IMR-90 (cell line): ENCODE measurements around the gene SPTB. TPM values are rescaled to one million over a fixed set of nuclear protein-coding genes. Genes with fewer than 3 reads are reported as not detected.

ENCODE experiments used
- ATAC-seq: fragments of 200-7000 bp; cut with Tn5 transposase; 2 replicates; pipeline ENCODE4 v1.9.1; 2020; ENCODE audit warnings: low read depth, mild to moderate bottlenecking, moderate library complexity
- BruUV-seq: library from RNA; stranded (reverse); fragments of 400-500 nt; replicated peaks from 2 replicates; lab custom pipeline; 2021; lab: Mats Ljungman, UMichigan
- CTCF ChIA-PET: fragments of 300-600 bp; formaldehyde crosslinking; extraction: SDS; loops from one replicate; lab custom pipeline; 2021; ENCODE audit warnings: antibody characterized with exemption; lab: Yijun Ruan, JAX
- POLR2A ChIA-PET: fragments of 300-600 bp; sonication (Branson Sonifier 250); formaldehyde crosslinking; loops from one replicate; lab custom pipeline; 2022; ENCODE audit warnings: antibody characterized with exemption; ENCODE audit not compliant: unreplicated experiment; lab: Charles Lee
- DNase-seq: peaks from one replicate; pipeline ENCODE4 v3.0.0; 2013
- H2AFZ ChIP-seq: replicated peaks from 2 replicates; pipeline ENCODE3; 2013; ENCODE audit warnings: low read length, mild to moderate bottlenecking; ENCODE audit not compliant: poor library complexity
- H2AK5ac ChIP-seq: 2 replicates; pipeline ENCODE4 v1.6.1; 2013; ENCODE audit warnings: low read depth, low read length, inconsistent platforms
- H2AK9ac ChIP-seq: replicated peaks from 2 replicates; pipeline ENCODE3; 2013; ENCODE audit warnings: mild to moderate bottlenecking, low read depth, low read length, moderate library complexity; ENCODE audit not compliant: poor library complexity
- H2BK120ac ChIP-seq: 2 replicates; pipeline ENCODE4 v1.6.1; 2013; ENCODE audit warnings: low read depth, low read length, inconsistent platforms
- H2BK15ac ChIP-seq: 3 replicates; pipeline ENCODE4 v1.6.1; 2013; ENCODE audit warnings: low read depth, low read length, inconsistent platforms
- H2BK20ac ChIP-seq: 2 replicates; pipeline ENCODE4 v1.6.1; 2013; ENCODE audit warnings: low read depth, mild to moderate bottlenecking, inconsistent platforms, low read length, moderate library complexity
- H2BK5ac ChIP-seq: 2 replicates; pipeline ENCODE4 v1.6.1; 2013; ENCODE audit warnings: mild to moderate bottlenecking, low read depth, low read length, inconsistent platforms; ENCODE audit not compliant: poor library complexity, severe bottlenecking
- H3K14ac ChIP-seq: replicated peaks from 2 replicates; pipeline ENCODE4 v1.6.1; 2013; ENCODE audit warnings: low read depth, low read length, inconsistent platforms
- H3K18ac ChIP-seq: 2 replicates; pipeline ENCODE4 v1.6.1; 2013; ENCODE audit warnings: low read depth, low read length, control low read depth
- H3K23ac ChIP-seq: 2 replicates; pipeline ENCODE4 v1.6.1; 2013; ENCODE audit warnings: low read depth, low read length, inconsistent platforms
- H3K27ac ChIP-seq: 2 replicates; pipeline ENCODE4 v1.5.1; 2013; ENCODE audit warnings: mild to moderate bottlenecking, control low read depth, low read length; ENCODE audit not compliant: insufficient read depth
- H3K27me3 ChIP-seq: 2 replicates; pipeline ENCODE4 v1.6.1; 2013; ENCODE audit warnings: low read length; ENCODE audit not compliant: control insufficient read depth, insufficient read depth
- H3K36me3 ChIP-seq: 2 replicates; pipeline ENCODE4 v1.6.1; 2013; ENCODE audit warnings: low read length, mixed read lengths; ENCODE audit not compliant: control insufficient read depth, insufficient read depth
- H3K4ac ChIP-seq: 2 replicates; pipeline ENCODE4 v1.6.1; 2013; ENCODE audit warnings: low read depth, low read length, inconsistent platforms
- H3K4me1 ChIP-seq: 2 replicates; pipeline ENCODE4 v1.6.1; 2013; ENCODE audit warnings: low read length, mixed read lengths; ENCODE audit not compliant: control insufficient read depth, insufficient read depth
- H3K4me2 ChIP-seq: 2 replicates; pipeline ENCODE4 v1.6.1; 2013; ENCODE audit warnings: low read depth, mild to moderate bottlenecking, control low read depth, low read length, moderate library complexity
- H3K4me3 ChIP-seq: 2 replicates; pipeline ENCODE4 v1.5.1; 2013; ENCODE audit warnings: low read depth, mild to moderate bottlenecking, control low read depth, low read length, moderate library complexity; ENCODE audit not compliant: insufficient read depth
- H3K56ac ChIP-seq: 2 replicates; pipeline ENCODE4 v1.6.1; 2013; ENCODE audit warnings: low read length, inconsistent platforms; ENCODE audit not compliant: insufficient read depth; ENCODE audit errors: extremely low read depth
- H3K79me1 ChIP-seq, 2 experiments: 2 replicates each; pipeline ENCODE4 v1.6.1; 2013; ENCODE audit warnings: low read length in 2 of 2, inconsistent platforms in 1 of 2, low read depth in 1 of 2
- H3K9ac ChIP-seq: 2 replicates; pipeline ENCODE4 v1.6.1; 2013; ENCODE audit warnings: low read depth, low read length, control low read depth
- H3K9me1 ChIP-seq: 2 replicates; pipeline ENCODE4 v1.6.1; 2013; ENCODE audit warnings: low read length, inconsistent platforms; ENCODE audit not compliant: insufficient read depth
- H3K9me3 ChIP-seq: 2 replicates; pipeline ENCODE4 v1.6.1; 2013; ENCODE audit warnings: low read length; ENCODE audit not compliant: control insufficient read depth, insufficient read depth
- H4K20me1 ChIP-seq: 2 replicates; pipeline ENCODE4 v1.6.1; 2013; ENCODE audit warnings: low read length, inconsistent platforms; ENCODE audit not compliant: insufficient read depth
- H4K5ac ChIP-seq: 2 replicates; pipeline ENCODE4 v1.6.1; 2013; ENCODE audit warnings: mild to moderate bottlenecking, low read depth, low read length, control low read depth
- H4K8ac ChIP-seq, 2 experiments: 2 replicates each; pipeline ENCODE4 v1.6.1; 2013; ENCODE audit warnings: low read depth in 2 of 2, low read length in 2 of 2, control low read depth in 1 of 2, inconsistent platforms in 1 of 2
- H4K91ac ChIP-seq: 2 replicates; pipeline ENCODE4 v1.6.1; 2013; ENCODE audit warnings: low read depth, low read length, inconsistent platforms; ENCODE audit not compliant: insufficient read depth
- CEBPB ChIP-seq: IDR thresholded peaks from 2 replicates; pipeline ENCODE4 v1.6.1; 2012; ENCODE audit warnings: low read depth, low read length, improper control_type of control experiment
- ELK1 ChIP-seq: fragments of 150-350 bp; IDR thresholded peaks from 2 replicates; pipeline ENCODE4 v1.6.1; 2016; ENCODE audit warnings: low read depth, mild to moderate bottlenecking, low read length, moderate library complexity, borderline replicate concordance
- MAFK ChIP-seq: IDR thresholded peaks from 2 replicates; pipeline ENCODE4 v1.6.1; 2012; ENCODE audit warnings: low read depth, low read length, improper control_type of control experiment
- MXI1 ChIP-seq: IDR thresholded peaks from 2 replicates; pipeline ENCODE4 v1.6.1; 2012; ENCODE audit warnings: low read depth, mild to moderate bottlenecking, low read length, moderate library complexity, borderline replicate concordance
- POLR2A ChIP-seq: IDR thresholded peaks from 2 replicates; pipeline ENCODE4 v1.6.1; 2012; ENCODE audit warnings: mild to moderate bottlenecking, low read depth, low read length
- RCOR1 ChIP-seq: IDR thresholded peaks from 2 replicates; pipeline ENCODE4 v1.6.1; 2012; ENCODE audit warnings: mild to moderate bottlenecking, low read length, improper control_type of control experiment; ENCODE audit not compliant: insufficient replicate concordance
- SMC3 ChIP-seq: fragments of 150-350 bp; IDR thresholded peaks from 2 replicates; pipeline ENCODE4 v1.6.1; 2016; ENCODE audit warnings: low read depth, mild to moderate bottlenecking, antibody characterized with exemption, low read length, moderate library complexity
- USF2 ChIP-seq: fragments of 150-350 bp; IDR thresholded peaks from 2 replicates; pipeline ENCODE4 v1.6.1; 2017; ENCODE audit warnings: mild to moderate bottlenecking, antibody characterized with exemption, low read length, low read depth
- WGBS, 2 experiments: methylation state at CpG; one replicate each; pipeline versions ENCODE4 v1.1.5 to v1.1.7; 2013; ENCODE audit warnings: missing lambda C conversion rate in 2 of 2; ENCODE audit not compliant: insufficient read length in 1 of 2; ENCODE audit errors: extremely low coverage in 2 of 2; 5-methylcytosine and 5-hydroxymethylcytosine counted together
- dilution Hi-C: fragments of 300-500 bp; cut with HindIII; formaldehyde crosslinking; loops from one replicate; pipeline ENCODE4 v1.14.3; 2018; ENCODE audit warnings: low sequenced_read_pairs; ENCODE audit not compliant: unreplicated experiment
- in situ Hi-C: fragments of 300-500 bp; cut with MboI; formaldehyde crosslinking; loops from 3 replicates; pipeline ENCODE4 v1.14.3; 2019; ENCODE audit warnings: low sequenced_read_pairs, inconsistent platforms, mixed read lengths
- intact Hi-C: fragments of 100-400 bp; cut with micrococcal nuclease; formaldehyde crosslinking; loops from 2 replicates; pipeline ENCODE4 v1.10.0; 2022
- polyA plus RNA-seq, 3 experiments: library from polyadenylated mRNA; depleted of rRNA; stranded (reverse); fragments of >200 nt; gene quantifications; 2 replicates each; pipeline ENCODE4 v1.2.3, GENCODE V29; 2012; ENCODE audit warnings: low replicate concordance in 1 of 3
- total RNA-seq: library from RNA; depleted of rRNA; stranded (reverse); fragments of >200 nt; gene quantifications from 2 replicates; pipeline ENCODE4 v1.2.3, GENCODE V29; 2012

SPTB gene
- total and polyA plus RNA-seq, 2 of the 4 experiments (the other 2 are of a cell fraction): under 0.01 to 0.07 TPM

GRCh38 chr14:64779472-64779871, 100.2 kb downstream of the SPTB start:
- Histone ChIP-seq H3K14ac (no peak overlapping the region), H3K27me3 (peaks cover 12% of the 10 kb centered on the region), H2AK5ac (no peak overlapping the region), H2AK9ac (no peak overlapping the region), H3K23ac (no peak overlapping the region), H2BK15ac (no peak overlapping the region), H3K36me3 (no peaks in the 10 kb centered on the region), H3K56ac (no peak overlapping the region), H3K4me1 (no peaks in the 10 kb centered on the region), H4K20me1 (no peaks in the 10 kb centered on the region), H4K5ac (no peak overlapping the region), H4K91ac (no peak overlapping the region), H3K18ac (no peak overlapping the region), H3K4me3 (no peak overlapping the region), H2BK5ac (no peak overlapping the region), H3K9ac (no peak overlapping the region), H2AFZ (no peak overlapping the region), H2BK120ac (no peak overlapping the region), H3K79me1 (no peaks in the 10 kb centered on the region), H3K9me3 (no peaks in the 10 kb centered on the region; the same call in 1 of the 2 replicates), H2BK20ac (no peak overlapping the region), H3K27ac (no peak overlapping the region), H3K9me1 (peaks cover 4% of the 10 kb centered on the region; the same call in 1 of the 2 replicates), H3K4me2 (no peak overlapping the region), H3K4ac (no peak overlapping the region), H4K8ac (no peak overlapping the region)
- DNase-seq: no peak
- no TSS peak for BruUV-seq
- ChIA-PET CTCF (interaction anchor here (0.7 to 1.7 kb wide), 2 partner anchors 15 to 22 kb away, joined by 4 read pairs; no protein-coding TSS in a partner anchor), POLR2A (no interaction called here)
- no peak for ATAC-seq
- intact Hi-C loops (no loop called here), dilution Hi-C loops (no loop called here), in situ Hi-C loops (no loop called here)
- TF ChIP-seq POLR2A (no peak), RCOR1 (no peak), MXI1 (no peak), MAFK (no peak), CEBPB (no peak), SMC3 (no peak), USF2 (no peak), ELK1 (no peak)
- whole genome bisulfite sequencing, 2 experiments: 71% methylated on average over 1 of the region's 7 CpGs; no CpG with 5 or more reads in 1 of the 2 experiments
